Measurements from ENCODE around the gene KIF15.
A peak's percentile ranks its signal among the peaks of the same experiment; 100 is the strongest.
"Not testable (repeated sequence)": the region's sequence is repeated elsewhere in the genome, so short reads cannot be mapped to it uniquely, and the experiment has no call there.

KIF15 gene

GRCh38 chr3:44827196-44827595 is 65.6 kb downstream of the KIF15 start:
- DNase-seq = no peak

- DNase-seq = no peak
Measured at GRCh38 chr3:44831232-44831631, 69.6 kb downstream of the KIF15 start.

GRCh38 chr3:44832032-44832431 is 70.4 kb downstream of the KIF15 start:
- no peak for DNase-seq

GRCh38 chr3:44832965-44833364 is 71.4 kb downstream of the KIF15 start:
- no peak for DNase-seq

- DNase-seq = no peak
Measured at GRCh38 chr3:44833394-44833793, 71.8 kb downstream of the KIF15 start.

- no peak for DNase-seq
Measured at GRCh38 chr3:44835684-44836083, 74.1 kb downstream of the KIF15 start.

- no peak for DNase-seq
Measured at GRCh38 chr3:44842376-44842775, 80.8 kb downstream of the KIF15 start.

GRCh38 chr3:44845528-44846520 is 84.2 kb downstream of the KIF15 start:
- peak; percentile 41 for DNase-seq

GRCh38 chr3:44848634-44849033 is 87.0 kb downstream of the KIF15 start:
- DNase-seq = no peak

GRCh38 chr3:44856663-44857062 is 95.1 kb downstream of the KIF15 start:
- DNase-seq = not testable (repeated sequence)

- no peak for DNase-seq
Measured at GRCh38 chr3:44860117-44860516, 98.5 kb downstream of the KIF15 start.

- peak; percentile 91 for DNase-seq
Measured at GRCh38 chr3:44861412-44862225, 100.0 kb downstream of the KIF15 start, which contains the start of gene TMEM42. TSS of gene TMEM42 (plus strand) at chr3:44861912. CDS start at chr3:44861925, 13 bp downstream.

- DNase-seq = no peak
Measured at GRCh38 chr3:44862226-44862637, 100.6 kb downstream of the KIF15 start.

GRCh38 chr3:44865272-44866035 is 103.9 kb downstream of the KIF15 start:
- no peak for DNase-seq

- DNase-seq = no peak
Measured at GRCh38 chr3:44867421-44868111, 106.0 kb downstream of the KIF15 start.

- DNase-seq = no peak
Measured at GRCh38 chr3:44870375-44871061, 108.9 kb downstream of the KIF15 start.

GRCh38 chr3:44874308-44874707 is 112.7 kb downstream of the KIF15 start, which contains the start of gene TGM4:
TSS of gene TGM4 (plus strand) at chr3:44874608. CDS start at chr3:44874679, 71 bp downstream.
- no peak for DNase-seq

GRCh38 chr3:44875596-44875995 is 114.0 kb downstream of the KIF15 start:
- no peak for DNase-seq

GRCh38 chr3:44877333-44877732 is 115.7 kb downstream of the KIF15 start:
- DNase-seq = no peak

GRCh38 chr3:44880284-44880683 is 118.7 kb downstream of the KIF15 start:
- no peak for DNase-seq
